Right atrium auricular region (tissue), 2 donors: Measurements from ENCODE around the gene GPR39. TPM values are rescaled to one million over a fixed set of nuclear protein-coding genes. Genes with fewer than 3 reads are reported as not detected.

ENCODE experiments used
- DNase-seq: peaks from one replicate; pipeline ENCODE4 v3.0.0-alpha.2; 2019; ENCODE audit warnings: low spot score
- H3K27ac ChIP-seq, 2 donors: fragments of 200-600 bp; sonication (generic); 1 replicate in 1 of 2; 2 replicates in 1 of 2; pipeline ENCODE4 v1.5.1; 2016 to 2019
- H3K27me3 ChIP-seq, 2 donors: fragments of 200-600 bp; sonication (generic); one replicate each; pipeline versions ENCODE4 v1.5.1 to v1.6.0; 2017 to 2019
- H3K36me3 ChIP-seq: fragments of 200-600 bp; sonication (generic); one replicate; pipeline ENCODE4 v1.5.1; 2016
- H3K4me1 ChIP-seq, 2 donors: fragments of 200-600 bp; sonication (generic); one replicate each; pipeline versions ENCODE4 v1.5.1 to v1.6.0; 2017 to 2019
- H3K4me3 ChIP-seq, 2 donors: fragments of 200-600 bp; sonication (generic); 1 replicate in 1 of 2; 2 replicates in 1 of 2; pipeline ENCODE4 v1.5.1; 2017 to 2019; ENCODE audit warnings: mild to moderate bottlenecking in 1 of 2, moderate library complexity in 1 of 2
- H3K9me3 ChIP-seq, 2 donors: fragments of 200-600 bp; sonication (generic); one replicate each; pipeline ENCODE4 v1.5.1; 2019
- total RNA-seq, 2 donors: library from RNA; depleted of rRNA; stranded (reverse); fragments of >200 nt; gene quantifications; one replicate each; pipeline ENCODE4 v1.1.0, GENCODE V29; 2016
- TF ChIP-seq, protein P1 (sequence below), 2 donors: fragments of 200-600 bp; sonication (generic); IDR thresholded peaks; one replicate each; pipeline ENCODE4 v1.5.1; 2019; ENCODE audit warnings: antibody characterized with exemption in 2 of 2

Gene GPR39
- total RNA-seq, 2 donors from 2014 or later: 1.0 TPM; not detected in 1

GRCh38 chr2:132374551-132374950, 42.1 kb upstream of the GPR39 start:
- H3K27ac ChIP-seq: no peak overlapping the region
- no peaks in the 10 kb centered on the region for H3K27me3 ChIP-seq
- TF ChIP-seq, protein P1, sequence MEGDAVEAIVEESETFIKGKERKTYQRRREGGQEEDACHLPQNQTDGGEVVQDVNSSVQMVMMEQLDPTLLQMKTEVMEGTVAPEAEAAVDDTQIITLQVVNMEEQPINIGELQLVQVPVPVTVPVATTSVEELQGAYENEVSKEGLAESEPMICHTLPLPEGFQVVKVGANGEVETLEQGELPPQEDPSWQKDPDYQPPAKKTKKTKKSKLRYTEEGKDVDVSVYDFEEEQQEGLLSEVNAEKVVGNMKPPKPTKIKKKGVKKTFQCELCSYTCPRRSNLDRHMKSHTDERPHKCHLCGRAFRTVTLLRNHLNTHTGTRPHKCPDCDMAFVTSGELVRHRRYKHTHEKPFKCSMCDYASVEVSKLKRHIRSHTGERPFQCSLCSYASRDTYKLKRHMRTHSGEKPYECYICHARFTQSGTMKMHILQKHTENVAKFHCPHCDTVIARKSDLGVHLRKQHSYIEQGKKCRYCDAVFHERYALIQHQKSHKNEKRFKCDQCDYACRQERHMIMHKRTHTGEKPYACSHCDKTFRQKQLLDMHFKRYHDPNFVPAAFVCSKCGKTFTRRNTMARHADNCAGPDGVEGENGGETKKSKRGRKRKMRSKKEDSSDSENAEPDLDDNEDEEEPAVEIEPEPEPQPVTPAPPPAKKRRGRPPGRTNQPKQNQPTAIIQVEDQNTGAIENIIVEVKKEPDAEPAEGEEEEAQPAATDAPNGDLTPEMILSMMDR (IDR thresholded peaks at IDR 0.05): no peak
- no peaks in the 10 kb centered on the region for H3K9me3 ChIP-seq
- H3K4me3 ChIP-seq: no peak overlapping the region
- no peaks in the 10 kb centered on the region for H3K4me1 ChIP-seq
- H3K36me3 ChIP-seq: no peaks in the 10 kb centered on the region
- DNase-seq: no peak

GRCh38 chr2:132374961-132375360, 41.6 kb upstream of the GPR39 start:
- Histone ChIP-seq H3K27me3 (no peaks in the 10 kb centered on the region), H3K27ac (no peak overlapping the region), H3K4me1 (no peaks in the 10 kb centered on the region), H3K4me3 (no peak overlapping the region), H3K36me3 (no peaks in the 10 kb centered on the region), H3K9me3 (peaks cover 0 to 2% of the 10 kb centered on the region in 2 donors)
- TF ChIP-seq, protein P1 (IDR thresholded peaks at IDR 0.05): no peak
- DNase-seq: no peak

DNA sequence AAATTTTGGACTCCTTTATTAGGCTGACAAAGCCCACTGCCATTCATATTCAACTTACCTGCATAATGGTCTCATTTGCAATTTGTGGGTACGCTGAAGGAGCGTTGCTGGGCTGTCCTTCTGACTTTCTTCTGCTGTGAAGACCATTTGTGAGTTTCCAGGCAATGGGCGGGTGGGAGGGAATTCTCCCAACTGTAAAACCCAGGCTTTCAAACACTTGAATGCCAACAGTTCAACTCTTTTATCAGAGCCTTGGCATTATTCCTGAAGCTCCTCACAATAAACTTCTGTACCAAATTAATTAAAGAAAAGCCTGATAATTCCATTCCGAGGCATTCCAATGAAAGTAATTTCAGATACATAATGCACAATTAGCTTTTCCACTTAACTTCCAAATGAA, 35.2 kb upstream of the GPR39 start:
- H3K4me3 ChIP-seq: no peak overlapping the region
- no peaks in the 10 kb centered on the region for H3K36me3 ChIP-seq
- TF ChIP-seq, protein P1 (IDR thresholded peaks at IDR 0.05): no peak
- no peaks in the 10 kb centered on the region for H3K27me3 ChIP-seq
- no peak overlapping the region for H3K27ac ChIP-seq
- no peak for DNase-seq
- H3K4me1 ChIP-seq: no peaks in the 10 kb centered on the region
- peaks cover 0 to 9% of the 10 kb centered on the region in 2 donors for H3K9me3 ChIP-seq

DNA sequence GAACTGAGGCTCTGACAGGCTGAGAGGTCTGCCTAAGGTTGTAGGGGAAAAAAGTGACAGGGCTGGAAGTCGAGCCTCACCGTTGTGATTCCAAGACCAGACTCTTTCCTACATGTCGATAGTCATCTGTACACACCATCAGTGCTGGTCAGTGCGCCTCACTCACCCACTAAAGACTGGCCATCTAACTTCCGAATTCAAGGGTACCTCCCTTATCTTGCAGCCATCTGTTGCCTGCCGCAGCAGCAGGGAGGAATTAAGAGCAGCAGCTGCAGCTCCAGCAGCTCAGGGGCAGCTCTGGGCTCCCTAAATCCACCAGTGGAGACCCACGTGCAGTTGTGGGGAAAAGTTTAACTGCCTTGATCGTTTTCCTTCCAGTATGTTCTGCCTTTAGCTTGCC, 32.6 kb upstream of the GPR39 start:
- DNase-seq: no peak

GRCh38 chr2:132384491-132385151, 32.0 kb upstream of the GPR39 start:
- no peaks in the 10 kb centered on the region for H3K36me3 ChIP-seq
- H3K4me1 ChIP-seq: no peaks in the 10 kb centered on the region
- no peak overlapping the region for H3K27ac ChIP-seq
- no peak for DNase-seq
- peaks cover 0 to 9% of the 10 kb centered on the region in 2 donors for H3K9me3 ChIP-seq
- no peak overlapping the region for H3K4me3 ChIP-seq
- no peaks in the 10 kb centered on the region for H3K27me3 ChIP-seq
- TF ChIP-seq, protein P1 (IDR thresholded peaks at IDR 0.05): no peak

More for the DNA sequence above, 32.6 kb upstream of the GPR39 start:
- H3K4me1 ChIP-seq: no peaks in the 10 kb centered on the region
- H3K9me3 ChIP-seq: peaks cover 0 to 9% of the 10 kb centered on the region in 2 donors
- no peaks in the 10 kb centered on the region for H3K27me3 ChIP-seq
- no peak overlapping the region for H3K4me3 ChIP-seq
- TF ChIP-seq, protein P1 (IDR thresholded peaks at IDR 0.05): no peak
- H3K27ac ChIP-seq: no peak overlapping the region
- no peaks in the 10 kb centered on the region for H3K36me3 ChIP-seq

DNA sequence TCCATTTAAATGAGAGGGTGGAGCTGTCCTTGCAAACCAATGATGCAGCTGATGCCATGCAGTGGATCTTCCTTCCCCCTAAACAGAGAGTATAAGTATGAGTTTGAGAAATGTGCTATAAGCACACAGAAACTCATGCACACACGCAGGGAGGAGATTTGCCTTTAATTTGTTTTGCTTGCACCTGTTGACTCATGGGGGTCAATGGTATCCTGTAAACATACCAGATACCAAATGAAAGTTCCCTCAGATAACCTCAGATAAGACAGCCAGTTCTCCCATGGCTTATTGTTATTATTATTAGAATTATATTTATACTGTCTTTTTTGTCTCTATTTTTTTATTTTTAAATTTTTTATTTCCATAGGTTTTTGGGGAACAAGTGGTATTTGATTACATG, 29.5 kb upstream of the GPR39 start:
- no peak overlapping the region for H3K27ac ChIP-seq
- H3K9me3 ChIP-seq: no peaks in the 10 kb centered on the region
- no peaks in the 10 kb centered on the region for H3K36me3 ChIP-seq
- H3K4me1 ChIP-seq: no peaks in the 10 kb centered on the region
- no peak overlapping the region for H3K4me3 ChIP-seq
- DNase-seq: no peak
- no peaks in the 10 kb centered on the region for H3K27me3 ChIP-seq
- TF ChIP-seq, protein P1 (IDR thresholded peaks at IDR 0.05): no peak
